Testis (tissue), 3 donors: Measurements from ENCODE around the gene SERHL2. TPM values are rescaled to one million over a fixed set of nuclear protein-coding genes. Genes with fewer than 3 reads are reported as not detected.

Source experiments
- DNase-seq: peaks from one replicate; pipeline ENCODE4 v3.0.0-alpha.2; 2019
- H3K27ac ChIP-seq, 2 donors: fragments of 200-600 bp; sonication (generic); one replicate each; pipeline ENCODE4 v1.5.1; 2019
- H3K27me3 ChIP-seq: fragments of 200-600 bp; sonication (generic); one replicate; pipeline ENCODE4 v1.5.1; 2019
- H3K36me3 ChIP-seq: fragments of 200-600 bp; sonication (generic); one replicate; pipeline ENCODE4 v1.5.1; 2017; ENCODE audit warnings: low read depth; ENCODE audit errors: missing control alignments
- H3K4me1 ChIP-seq: fragments of 200-600 bp; sonication (generic); one replicate; pipeline ENCODE4 v1.5.1; 2019
- H3K4me3 ChIP-seq, 2 donors: fragments of 200-600 bp; sonication (generic); one replicate each; pipeline ENCODE4 v1.5.1; 2017 to 2019
- H3K9me3 ChIP-seq: fragments of 200-600 bp; sonication (generic); one replicate; pipeline ENCODE4 v1.5.1; 2017
- POLR2A ChIP-seq: fragments of 450-650 bp; IDR thresholded peaks from one replicate; pipeline ENCODE4 v1.6.1; 2017; ENCODE audit warnings: antibody characterized with exemption, mild to moderate bottlenecking, moderate library complexity
- WGBS, 2 donors: methylation state at CpG; one replicate each; pipeline ENCODE4 v1.1.5; 2018; 5-methylcytosine and 5-hydroxymethylcytosine counted together
- intact Hi-C: fragments of 100-400 bp; cut with DNase I; formaldehyde crosslinking; loops from one replicate; pipeline ENCODE4 v1.15.1; 2023; ENCODE audit warnings: low total_unique reads
- polyA plus RNA-seq: library from polyadenylated mRNA; stranded (reverse); fragments of 350-450 nt; fragmentation: Illumina TruSeq; extraction: RNeasy Lipid Tissue Mini Kit (QIAGEN cat#74804); gene quantifications from one replicate; pipeline ENCODE4 v1.2.3, GENCODE V29; 2014; ENCODE audit warnings: low read depth, low replicate concordance; ENCODE audit not compliant: insufficient read depth
- total RNA-seq, 2 donors: library from RNA; depleted of rRNA; stranded (reverse); fragments of >200 nt; gene quantifications; one replicate each; pipeline ENCODE4 v1.2.3, GENCODE V29; 2016
- TF ChIP-seq, protein P1 (sequence below), 3 experiments: fragments of 450-650 bp in 2 of 3; fragments of 200-600 bp in 1 of 3; sonication (generic) in 1 of 3; IDR thresholded peaks; one replicate each; pipeline ENCODE4 v1.5.1; 2016 to 2019; ENCODE audit warnings: antibody characterized with exemption in 3 of 3, mild to moderate bottlenecking in 2 of 3, moderate library complexity in 1 of 3

Gene SERHL2
- total and polyA plus RNA-seq, 3 donors from 2014 or later: 6.9 to 11.3 (median 8.8) TPM

DNA sequence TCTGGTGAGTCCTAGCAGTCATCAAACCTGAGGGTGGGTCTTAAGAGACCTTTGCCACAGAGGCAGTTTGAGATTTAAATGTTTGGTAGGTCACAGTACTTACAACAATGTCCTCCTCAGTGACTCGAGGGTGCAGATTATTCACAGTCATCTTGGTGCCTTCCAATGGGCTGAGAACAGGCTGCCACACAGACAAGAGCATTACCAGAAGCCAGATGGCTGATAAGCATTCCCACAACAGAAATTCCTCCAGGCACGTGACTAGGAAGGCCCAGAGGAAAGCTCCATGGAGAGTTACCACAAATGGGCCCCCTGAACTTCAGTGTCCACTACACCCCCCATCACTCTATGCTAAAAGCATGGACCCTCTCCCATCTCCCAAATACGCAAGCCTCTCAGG lies 41.7 kb downstream of the SERHL2 start:
- Histone ChIP-seq H3K27ac (no peak overlapping the region), H3K4me1 (no peaks in the 10 kb centered on the region), H3K36me3 (no peaks in the 10 kb centered on the region), H3K27me3 (no peaks in the 10 kb centered on the region), H3K4me3 (no peak overlapping the region), H3K9me3 (no peaks in the 10 kb centered on the region)
- intact Hi-C loops: no loop called here
- DNase-seq: no peak
- TF ChIP-seq POLR2A: no peak
- TF ChIP-seq, protein P1, sequence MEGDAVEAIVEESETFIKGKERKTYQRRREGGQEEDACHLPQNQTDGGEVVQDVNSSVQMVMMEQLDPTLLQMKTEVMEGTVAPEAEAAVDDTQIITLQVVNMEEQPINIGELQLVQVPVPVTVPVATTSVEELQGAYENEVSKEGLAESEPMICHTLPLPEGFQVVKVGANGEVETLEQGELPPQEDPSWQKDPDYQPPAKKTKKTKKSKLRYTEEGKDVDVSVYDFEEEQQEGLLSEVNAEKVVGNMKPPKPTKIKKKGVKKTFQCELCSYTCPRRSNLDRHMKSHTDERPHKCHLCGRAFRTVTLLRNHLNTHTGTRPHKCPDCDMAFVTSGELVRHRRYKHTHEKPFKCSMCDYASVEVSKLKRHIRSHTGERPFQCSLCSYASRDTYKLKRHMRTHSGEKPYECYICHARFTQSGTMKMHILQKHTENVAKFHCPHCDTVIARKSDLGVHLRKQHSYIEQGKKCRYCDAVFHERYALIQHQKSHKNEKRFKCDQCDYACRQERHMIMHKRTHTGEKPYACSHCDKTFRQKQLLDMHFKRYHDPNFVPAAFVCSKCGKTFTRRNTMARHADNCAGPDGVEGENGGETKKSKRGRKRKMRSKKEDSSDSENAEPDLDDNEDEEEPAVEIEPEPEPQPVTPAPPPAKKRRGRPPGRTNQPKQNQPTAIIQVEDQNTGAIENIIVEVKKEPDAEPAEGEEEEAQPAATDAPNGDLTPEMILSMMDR (IDR thresholded peaks at IDR 0.05): no peak
- 56 to 74% methylated on average over 3 of the region's 3 CpGs for WGBS, 2 donors

DNA sequence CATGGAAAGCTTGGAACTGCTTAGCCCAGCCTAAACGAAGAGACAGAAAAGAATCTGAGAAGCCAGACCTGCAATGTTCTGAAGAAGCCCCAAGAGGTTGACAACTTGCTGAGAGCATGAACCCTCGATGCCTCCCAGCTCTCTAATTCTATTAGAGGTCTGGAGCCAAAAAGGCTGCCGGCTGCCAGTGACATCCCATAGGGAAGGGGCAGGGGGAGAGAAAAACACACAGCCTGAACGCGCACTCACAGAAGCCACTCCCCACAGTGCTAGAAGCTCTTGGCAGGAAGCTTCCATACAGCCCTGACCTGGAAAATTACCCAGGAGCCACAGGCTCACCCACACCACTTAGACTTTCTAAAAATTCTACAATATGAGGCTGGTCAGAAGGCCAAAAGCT lies 42.6 kb downstream of the SERHL2 start:
- no peak overlapping the region for H3K4me3 ChIP-seq
- no peaks in the 10 kb centered on the region for H3K9me3 ChIP-seq
- WGBS, 2 donors: 48 to 50% methylated on average over 5 of the region's 5 CpGs
- no peaks in the 10 kb centered on the region for H3K4me1 ChIP-seq
- H3K27me3 ChIP-seq: no peaks in the 10 kb centered on the region
- intact Hi-C loops: no loop called here
- H3K36me3 ChIP-seq: no peaks in the 10 kb centered on the region
- H3K27ac ChIP-seq: no peak overlapping the region
- no peak for TF ChIP-seq POLR2A
- TF ChIP-seq, protein P1 (IDR thresholded peaks at IDR 0.05): no peak
- DNase-seq: peak; percentile 48

DNA sequence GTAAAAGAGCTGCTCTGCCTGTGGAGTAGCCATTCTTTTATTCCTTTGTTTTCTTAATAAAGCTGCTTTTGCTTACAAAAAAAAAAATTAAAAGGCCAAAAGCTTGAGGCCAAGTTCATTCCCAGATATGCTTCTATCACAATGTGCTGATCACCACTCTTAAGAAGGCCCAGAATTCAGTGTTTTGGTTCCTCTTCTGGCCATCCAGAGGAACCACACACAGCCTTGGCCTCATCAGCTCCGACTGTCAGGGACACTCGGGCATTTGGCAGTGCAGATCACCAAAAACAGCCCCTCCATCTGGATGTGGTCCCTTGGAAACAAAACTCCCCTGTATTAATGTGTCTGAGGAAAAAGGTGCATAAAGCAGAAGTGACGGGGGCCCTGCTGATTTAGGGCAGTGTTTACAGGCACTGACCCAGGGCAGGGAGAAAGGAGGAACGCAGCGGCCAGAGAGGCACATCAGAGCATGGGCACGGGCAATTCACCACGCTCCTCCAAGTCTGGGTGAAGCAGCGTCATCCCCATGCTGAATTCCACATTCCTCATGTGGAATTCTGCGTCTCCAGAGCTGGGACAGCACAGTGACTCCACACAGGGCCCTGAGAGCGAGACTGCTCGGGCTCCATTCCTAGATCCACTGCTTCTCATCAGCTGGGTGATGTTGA lies 43.2 kb downstream of the SERHL2 start:
- WGBS, 2 donors: 73 to 80% methylated on average over 10 to 11 of the region's 11 CpGs
- TF ChIP-seq POLR2A: no peak
- TF ChIP-seq, protein P1 (IDR thresholded peaks at IDR 0.05): no peak

DNA sequence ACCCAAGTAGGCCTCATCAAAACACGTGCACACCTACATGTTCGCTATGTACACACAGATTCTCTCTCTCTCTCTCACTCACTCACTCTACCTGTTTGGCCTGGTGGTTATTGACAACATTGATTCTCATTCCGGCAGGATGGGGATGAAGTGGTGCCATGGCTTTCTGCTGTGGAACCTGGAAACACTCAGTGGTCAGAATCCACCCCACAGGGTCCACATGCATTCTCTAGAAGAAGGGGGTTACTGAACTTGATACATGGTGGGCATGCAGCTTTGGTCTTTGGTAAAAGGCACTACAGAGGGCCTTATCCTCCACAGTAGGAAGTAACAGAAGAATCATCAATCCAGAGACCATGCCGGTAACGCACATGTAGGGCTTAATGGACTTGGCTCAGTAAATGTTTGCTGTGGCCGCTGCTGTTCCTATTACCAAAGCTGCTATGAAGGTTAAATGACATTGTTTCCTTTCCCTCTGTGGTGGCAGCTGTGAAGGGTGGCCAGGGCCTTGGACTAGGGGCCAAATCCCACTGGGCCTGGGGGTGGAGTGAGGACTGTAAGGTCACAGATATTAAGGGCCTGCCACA lies 48.2 kb downstream of the SERHL2 start:
- DNase-seq: no peak
- Histone ChIP-seq H3K4me1 (no peaks in the 10 kb centered on the region), H3K36me3 (no peaks in the 10 kb centered on the region), H3K9me3 (no peaks in the 10 kb centered on the region), H3K27ac (no peak overlapping the region), H3K4me3 (no peak overlapping the region), H3K27me3 (no peaks in the 10 kb centered on the region)
- intact Hi-C loops: no loop called here
- WGBS, 2 donors: 88 to 89% methylated on average over 4 to 6 of the region's 6 CpGs
- TF ChIP-seq POLR2A: no peak
- TF ChIP-seq, protein P1 (IDR thresholded peaks at IDR 0.05): no peak

More for the DNA sequence above, 43.2 kb downstream of the SERHL2 start:
- Histone ChIP-seq H3K36me3 (no peaks in the 10 kb centered on the region), H3K4me3 (no peak overlapping the region), H3K9me3 (no peaks in the 10 kb centered on the region), H3K4me1 (no peaks in the 10 kb centered on the region), H3K27me3 (no peaks in the 10 kb centered on the region), H3K27ac (no peak overlapping the region)
- DNase-seq: no peak
- intact Hi-C loops: no loop called here

DNA sequence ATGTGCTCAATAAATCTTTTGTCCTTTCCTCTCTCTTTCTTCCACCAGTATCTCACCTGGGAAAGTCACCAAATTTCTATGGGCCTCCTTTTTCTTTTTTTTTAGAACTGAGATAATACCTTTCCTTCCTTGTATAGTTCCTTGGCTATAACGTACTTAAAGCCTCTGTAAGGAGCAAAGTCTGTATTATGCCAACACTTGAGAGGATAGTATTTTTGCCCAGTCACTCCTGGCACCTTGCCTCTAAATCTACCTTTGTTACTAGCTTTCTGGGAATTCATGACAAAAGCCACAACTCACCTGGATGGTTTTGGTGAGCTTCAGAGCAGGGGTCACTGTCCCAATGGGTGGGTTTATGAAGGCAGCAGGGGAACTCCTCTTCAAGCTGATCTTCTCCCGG lies 48.7 kb downstream of the SERHL2 start:
- Histone ChIP-seq H3K27ac (no peak overlapping the region), H3K4me1 (no peaks in the 10 kb centered on the region)

More for the DNA sequence above, 48.7 kb downstream of the SERHL2 start:
- no peaks in the 10 kb centered on the region for H3K36me3 ChIP-seq
- 80 to 88% methylated on average over 2 of the region's 2 CpGs for WGBS, 2 donors
- TF ChIP-seq POLR2A: no peak
- TF ChIP-seq, protein P1 (IDR thresholded peaks at IDR 0.05): no peak
- H3K9me3 ChIP-seq: no peaks in the 10 kb centered on the region
- H3K4me3 ChIP-seq: no peak overlapping the region
- DNase-seq: no peak
- intact Hi-C loops: no loop called here
- H3K27me3 ChIP-seq: no peaks in the 10 kb centered on the region
